GM21529 (cell line): ENCODE measurements around the gene ARL15.
"Not testable (repeated sequence)": the region's sequence is repeated elsewhere in the genome, so short reads cannot be mapped to it uniquely, and the experiment has no call there.

ENCODE experiments used
- ATAC-seq: cut with Tn5 transposase; IDR thresholded peaks from one replicate; pipeline ENCODE4 v1.9.1; 2021; ENCODE audit not compliant: unreplicated experiment

Gene ARL15

DNA sequence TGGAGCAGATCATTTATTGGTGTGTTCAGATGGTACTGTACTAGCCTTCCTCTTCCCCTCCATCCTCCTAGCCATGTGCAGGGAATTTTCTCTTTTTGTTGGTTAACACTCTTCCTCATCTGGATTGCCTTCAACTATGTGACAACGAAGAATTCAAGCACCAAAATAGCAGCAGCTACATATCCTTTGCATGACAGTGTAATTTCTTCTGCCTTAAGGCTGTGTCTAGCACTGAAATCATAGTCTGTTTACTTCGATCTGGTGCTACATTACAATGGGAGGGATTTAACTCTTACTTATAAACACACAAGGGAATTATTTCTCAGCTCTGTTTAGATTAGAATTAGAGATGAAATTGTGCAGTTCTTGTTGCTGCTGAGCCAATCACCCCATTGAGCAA lies 260.4 kb downstream of the ARL15 start:
- ATAC-seq, result no peak

DNA sequence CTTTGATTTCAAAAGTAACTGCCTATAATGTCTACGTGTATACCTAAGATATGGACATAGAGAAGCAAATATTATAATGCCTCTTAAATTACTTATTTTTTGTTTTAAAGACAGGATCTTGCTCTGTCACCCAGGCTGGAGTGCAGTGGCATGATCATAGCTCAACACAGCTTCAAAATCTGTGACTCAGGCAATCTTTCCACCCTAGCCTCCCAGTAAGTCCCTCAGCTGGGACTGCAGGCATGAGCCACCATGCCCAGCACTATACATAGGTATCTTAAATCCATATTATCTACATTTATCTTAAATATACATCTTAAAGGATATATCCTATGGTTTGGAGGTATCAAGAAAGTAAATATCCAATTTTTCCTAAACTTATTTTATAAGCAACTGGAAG lies 261.2 kb downstream of the ARL15 start:
- no peak for ATAC-seq

DNA sequence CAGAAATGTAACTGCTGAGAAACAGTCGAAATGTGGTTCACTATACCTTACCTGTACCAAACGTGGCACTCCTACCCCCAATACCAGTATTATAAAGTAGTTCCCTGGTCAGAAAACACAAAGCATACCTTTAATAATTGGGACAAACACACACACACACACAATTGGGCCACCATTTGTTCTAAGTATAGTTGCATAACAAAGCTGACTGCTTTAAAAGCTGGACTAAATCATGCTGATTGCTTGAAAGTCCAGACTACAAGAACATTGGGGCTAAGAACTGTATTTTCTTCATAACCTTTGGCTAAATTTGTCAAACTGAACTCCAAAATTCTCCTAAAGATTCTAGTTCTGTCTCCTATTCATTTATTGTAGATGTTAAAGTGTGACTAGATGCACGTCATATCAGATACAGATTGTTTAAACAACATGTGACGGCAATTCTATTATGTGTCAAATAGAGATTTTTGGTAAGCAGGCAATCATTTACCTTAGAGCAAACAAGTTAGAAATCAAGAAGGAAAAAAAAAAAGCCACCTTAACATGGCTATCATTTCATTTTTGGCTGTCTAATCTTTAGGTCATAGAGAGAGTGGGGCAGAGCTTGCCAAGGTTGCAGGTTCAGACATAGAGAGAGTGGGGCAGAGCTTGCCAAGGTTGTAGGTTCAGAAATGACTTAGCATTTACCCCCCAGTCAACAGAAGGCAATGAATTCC lies 265.1 kb downstream of the ARL15 start:
- no peak for ATAC-seq

DNA sequence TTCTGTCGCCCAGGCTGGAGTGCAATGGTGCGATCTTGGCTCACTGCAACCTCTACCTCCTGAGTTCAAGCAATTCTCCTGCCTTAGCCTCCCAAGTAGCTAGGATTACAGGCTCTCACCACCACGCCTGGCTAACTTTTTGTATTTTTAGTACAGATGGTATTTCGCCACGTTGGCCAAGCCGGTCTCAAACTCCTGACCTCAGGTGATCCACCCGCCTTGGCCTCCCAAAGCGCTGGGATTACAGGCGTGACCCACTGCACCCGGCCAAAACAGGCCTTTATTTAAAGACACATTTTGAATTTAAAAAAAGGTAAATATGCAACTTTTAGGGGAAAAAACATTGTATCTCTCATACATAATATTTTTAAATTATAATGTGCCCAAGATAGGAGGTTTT lies 266.1 kb downstream of the ARL15 start:
- not testable (repeated sequence) for ATAC-seq

DNA sequence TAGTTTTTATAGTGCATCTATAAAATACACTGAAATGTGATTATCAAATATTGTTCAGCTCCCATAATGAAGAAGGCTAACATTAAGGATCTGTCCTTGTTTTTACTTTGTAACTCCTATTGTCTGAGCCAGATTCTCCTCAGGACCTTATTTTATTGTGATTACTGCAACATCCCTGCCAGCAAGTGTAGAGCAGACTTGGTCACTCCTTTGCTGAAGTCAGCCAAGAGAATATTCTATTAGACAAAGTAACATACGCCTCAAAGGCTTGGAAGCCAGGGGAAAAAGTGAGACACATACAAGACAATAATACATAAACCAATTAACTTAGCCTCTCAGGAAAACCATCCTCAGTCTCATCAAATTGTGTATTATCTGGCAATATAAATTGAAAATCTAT lies 269.6 kb downstream of the ARL15 start:
- no peak for ATAC-seq

DNA sequence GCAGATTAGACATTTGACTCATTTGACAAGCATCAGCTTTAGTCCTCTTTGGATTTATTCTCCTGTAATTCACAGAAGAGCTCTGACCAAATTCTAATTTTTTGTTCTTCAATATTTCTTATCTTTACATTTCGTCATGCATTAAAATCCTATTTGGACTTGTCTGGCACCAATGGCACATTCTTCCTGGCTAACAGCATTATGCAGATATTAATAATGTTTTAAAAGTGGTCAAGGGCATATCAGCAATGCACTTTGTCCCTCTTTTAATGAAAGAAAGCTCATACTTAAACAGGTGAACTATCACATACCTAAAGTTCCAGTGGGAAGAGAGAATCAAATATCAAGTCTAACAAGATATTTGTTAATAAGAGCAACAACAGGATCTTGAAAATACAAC lies 270.4 kb downstream of the ARL15 start:
- ATAC-seq, result no peak

DNA sequence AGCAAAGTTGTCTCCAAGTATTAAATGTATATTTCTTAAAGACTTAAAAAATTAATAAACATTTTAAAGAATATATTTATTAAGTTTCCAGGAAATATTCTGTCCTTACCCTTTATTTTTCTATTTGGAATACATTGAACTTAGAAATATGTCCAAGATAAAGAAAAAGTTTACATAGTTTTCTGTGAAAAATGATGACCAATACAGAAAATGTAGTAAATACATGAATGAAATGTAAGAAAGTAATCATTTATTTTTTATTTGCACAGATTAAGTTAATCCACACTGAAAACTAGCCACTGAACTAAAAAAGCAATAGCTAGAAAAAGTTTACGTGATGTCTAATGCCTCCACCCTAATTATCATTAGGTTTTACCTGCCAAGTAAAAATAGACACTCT lies 273.2 kb downstream of the ARL15 start:
- ATAC-seq, result no peak

DNA sequence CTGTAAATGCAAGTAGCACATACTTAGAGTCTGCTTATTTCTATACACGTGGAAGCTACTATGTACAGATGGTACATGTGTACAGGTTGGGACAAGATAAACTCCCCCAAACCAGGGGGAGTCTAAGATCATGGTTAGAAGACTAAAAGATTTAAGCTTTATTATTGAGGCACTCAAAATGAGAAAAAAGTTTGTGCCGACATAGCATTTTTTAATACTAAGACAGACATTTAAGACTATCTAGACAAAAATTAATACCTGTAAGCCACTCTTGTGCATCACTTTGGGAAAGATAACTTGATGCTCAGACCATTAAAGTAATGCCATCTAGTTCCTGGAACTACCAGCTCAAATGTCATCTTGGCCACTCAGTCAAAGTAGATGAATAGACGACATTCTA lies 279.4 kb downstream of the ARL15 start:
- ATAC-seq, result no peak

DNA sequence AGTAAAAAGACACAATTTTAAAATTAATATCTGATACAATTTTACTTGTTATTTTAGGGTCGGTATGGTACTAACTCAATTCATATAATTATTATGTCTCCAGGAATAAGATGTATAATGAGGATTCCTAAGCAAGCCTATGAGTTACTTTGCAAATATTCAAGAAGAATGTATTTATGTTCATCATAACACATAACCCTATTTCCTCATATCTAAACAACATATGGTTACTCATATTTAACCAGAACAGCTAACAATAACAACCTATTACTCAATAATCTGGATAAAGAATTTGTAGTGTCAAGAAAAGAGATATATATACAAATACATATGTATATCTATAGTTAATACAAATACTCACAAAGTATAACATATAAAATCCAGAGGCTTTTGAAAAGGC lies 285.9 kb downstream of the ARL15 start:
- no peak for ATAC-seq

DNA sequence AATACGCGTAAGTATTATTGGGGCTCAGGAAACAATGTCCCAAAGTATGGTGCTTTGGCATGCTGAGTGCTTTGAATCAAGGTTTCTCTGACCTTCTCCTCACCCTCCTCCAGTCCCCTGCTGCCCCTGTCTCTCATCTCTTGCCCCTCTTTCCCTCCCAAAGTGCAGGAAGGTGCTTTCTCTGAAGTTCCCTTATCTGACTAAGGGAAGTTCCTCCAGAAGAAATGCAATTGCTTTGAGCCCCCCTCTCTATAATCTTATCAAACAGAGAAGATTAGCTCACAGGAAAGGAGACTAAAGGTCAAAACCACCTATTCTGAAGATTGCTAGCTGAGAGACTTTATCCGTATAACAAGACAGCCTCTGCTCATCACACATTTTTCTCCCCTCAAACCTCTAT lies 288.1 kb downstream of the ARL15 start:
- no peak for ATAC-seq

DNA sequence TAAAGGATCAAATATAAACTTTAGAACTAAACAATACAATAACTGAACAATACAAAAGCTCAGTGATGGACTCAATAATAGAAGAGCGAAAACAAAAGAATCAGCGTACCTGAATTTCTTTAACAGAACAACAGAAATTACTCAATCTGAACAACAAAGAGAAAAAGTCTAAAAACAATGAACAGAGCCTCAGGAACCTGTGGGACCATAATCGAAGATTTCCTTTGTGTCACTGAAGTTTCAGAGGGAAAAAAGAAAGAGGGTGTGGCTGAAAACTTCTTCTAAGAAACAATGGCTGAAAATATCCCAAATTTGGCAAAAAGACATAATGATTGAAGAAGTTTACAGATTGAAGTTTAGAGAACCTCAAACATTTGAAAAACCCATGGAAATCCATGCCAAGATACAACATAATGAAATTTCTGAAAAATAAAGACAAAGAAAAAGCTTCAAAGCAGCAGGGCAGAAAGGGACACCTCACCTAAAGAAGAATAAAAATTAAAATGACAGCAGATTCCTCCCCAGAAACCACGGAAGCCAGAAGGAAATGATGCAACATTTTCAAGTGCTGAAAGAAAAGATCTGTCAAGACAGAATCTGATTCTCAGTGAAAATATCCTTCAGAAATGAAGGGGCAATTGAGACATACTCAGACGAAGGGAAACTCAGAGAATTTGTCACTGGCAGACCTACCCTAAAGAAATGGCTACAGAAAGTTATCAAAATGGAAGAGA lies 288.8 kb downstream of the ARL15 start:
- no peak for ATAC-seq

DNA sequence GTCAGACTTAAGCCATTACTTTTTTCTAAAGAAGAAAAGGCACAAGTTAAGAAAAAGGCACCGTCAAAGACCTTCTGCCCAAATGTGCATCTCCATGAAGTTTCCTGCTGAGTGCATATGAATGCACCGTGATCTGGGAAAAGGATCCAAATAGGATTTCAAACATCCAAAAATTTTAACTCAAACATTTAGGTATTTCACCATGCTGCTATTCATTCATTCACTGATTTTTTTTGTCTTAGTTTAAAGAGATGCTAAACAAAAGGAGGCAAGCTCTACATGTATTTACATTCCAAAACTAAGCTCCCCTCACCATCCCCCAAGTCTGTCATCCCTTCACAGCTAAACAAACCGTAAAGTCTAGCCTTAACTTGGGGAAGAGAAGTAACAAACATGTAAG lies 291.9 kb downstream of the ARL15 start:
- ATAC-seq, result no peak

DNA sequence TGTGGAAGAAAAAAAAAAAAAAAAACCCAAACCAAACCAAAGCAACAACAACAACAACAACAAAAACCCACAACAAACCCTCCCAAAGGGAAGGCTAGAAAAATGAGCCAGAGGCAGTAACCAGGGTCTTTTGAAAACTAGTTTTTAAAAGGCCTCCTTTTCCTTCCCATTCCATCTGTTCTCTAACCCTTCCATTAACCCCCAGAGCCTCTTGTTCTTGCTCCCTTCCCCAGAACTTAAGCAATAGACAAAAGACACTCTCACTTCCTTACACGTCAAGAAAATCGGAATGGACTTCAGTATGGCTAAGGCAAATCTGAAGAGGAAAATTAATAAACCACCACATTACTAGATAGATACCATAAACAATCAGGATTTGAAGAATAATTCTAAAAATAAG lies 292.8 kb downstream of the ARL15 start:
- no peak for ATAC-seq

DNA sequence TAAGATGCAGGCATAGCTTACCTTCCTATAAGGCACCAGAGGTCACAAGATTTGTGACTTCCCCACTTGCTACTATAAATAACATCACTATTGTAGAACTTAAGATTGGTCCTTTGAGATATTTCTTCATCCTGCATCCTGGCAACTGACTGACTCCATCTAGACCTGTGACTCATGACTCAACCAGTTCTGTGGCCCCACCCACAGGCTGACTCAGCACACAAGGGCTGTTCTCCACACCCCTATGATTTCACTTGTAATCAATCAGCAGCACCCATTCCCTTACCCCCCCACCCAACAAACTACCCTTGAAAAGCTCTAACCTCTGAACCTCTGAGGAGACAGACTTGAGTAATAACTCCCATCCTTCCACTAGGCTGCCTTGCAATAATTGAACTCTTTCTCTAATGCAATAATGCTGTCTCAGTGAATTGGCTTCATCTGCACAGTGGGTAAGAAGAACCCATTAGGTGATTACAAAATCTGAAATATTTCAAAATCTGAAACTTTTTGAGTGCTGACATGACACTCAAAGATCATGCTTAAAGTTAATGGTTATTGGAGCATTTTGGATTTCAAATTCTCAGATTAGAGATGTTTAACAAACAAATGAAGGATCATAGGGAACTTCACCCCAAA lies 296.7 kb downstream of the ARL15 start:
- ATAC-seq, result no peak

DNA sequence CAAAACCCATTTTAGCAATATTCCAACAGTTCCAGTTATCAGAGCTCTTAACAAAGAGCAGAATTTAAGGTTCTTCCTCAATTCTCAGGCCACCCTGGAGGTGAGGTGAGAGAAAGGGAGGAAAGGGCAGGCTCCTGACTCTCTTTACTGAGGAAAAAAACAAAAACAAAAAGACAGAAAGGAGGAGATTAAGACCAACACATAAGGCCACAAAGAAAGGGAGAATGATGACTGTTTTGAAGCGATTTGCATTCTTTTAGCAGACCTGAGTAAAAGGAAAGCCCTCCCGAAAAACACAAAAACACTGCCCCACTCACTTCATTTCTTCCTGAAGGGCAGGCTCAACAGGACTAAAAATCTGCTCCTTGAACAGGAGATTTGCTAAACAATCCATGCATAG lies 300.5 kb downstream of the ARL15 start:
- no peak for ATAC-seq

DNA sequence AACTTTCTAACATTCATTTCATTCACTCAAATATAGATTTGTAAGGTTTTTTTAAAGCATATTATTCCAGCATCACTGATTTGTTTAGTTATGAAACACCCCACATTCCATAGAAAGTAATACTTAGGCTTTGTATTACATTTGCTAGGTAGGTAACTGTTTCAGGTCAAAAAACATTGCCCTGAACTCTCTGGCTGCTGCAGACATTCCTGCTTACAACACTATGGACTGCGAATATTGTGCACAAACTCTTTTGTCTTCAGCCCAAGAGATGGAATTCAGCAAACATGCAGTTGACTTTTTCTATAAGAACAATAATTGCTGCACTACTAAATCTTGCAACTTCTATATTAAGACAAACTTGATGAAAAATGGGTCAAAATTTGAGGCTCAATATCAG lies 301.0 kb downstream of the ARL15 start:
- ATAC-seq, result no peak

DNA sequence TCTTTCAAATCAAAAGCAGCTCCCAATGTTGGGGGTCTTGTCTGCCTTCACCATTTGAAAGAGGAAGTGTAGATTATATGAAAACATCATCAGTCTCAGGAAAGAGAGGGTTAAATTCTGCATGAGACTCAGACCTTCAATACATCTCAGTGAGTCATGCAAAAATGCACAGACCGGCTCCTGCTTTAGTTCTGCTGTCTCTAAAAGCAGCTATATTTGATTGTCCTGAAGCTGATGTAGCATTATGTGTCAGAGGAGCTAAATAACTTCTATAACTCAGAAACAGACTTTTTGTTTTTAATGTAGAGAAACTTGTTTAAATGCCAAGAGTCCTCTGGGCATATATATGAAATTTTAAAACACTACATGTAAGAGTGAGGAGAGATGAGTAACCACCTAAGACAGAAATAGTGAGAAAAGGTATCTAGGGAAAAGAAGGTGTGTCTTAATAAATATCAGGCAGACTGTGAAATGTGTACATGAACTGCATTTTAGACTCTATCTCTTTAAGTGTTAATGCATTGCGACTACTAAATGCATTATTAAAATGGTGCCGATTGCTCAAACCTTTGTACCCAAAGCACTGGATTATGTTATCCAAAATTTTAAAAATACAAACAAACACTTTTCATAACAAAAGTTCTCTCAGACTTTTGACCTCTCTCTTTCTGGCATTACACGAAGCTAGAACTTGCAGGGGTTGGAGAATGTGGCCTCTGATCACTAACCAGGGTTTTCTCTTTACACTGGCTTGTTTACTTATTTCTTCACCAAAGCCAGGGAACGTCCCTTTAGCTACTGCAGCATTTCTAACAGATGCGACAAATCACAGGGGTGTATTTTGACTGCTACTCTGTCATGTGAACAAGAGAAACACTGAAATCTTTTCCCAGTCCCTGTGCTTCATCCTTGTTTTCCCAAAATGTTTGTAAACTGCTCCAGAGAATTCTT lies 302.3 kb downstream of the ARL15 start:
- ATAC-seq, result no peak

DNA sequence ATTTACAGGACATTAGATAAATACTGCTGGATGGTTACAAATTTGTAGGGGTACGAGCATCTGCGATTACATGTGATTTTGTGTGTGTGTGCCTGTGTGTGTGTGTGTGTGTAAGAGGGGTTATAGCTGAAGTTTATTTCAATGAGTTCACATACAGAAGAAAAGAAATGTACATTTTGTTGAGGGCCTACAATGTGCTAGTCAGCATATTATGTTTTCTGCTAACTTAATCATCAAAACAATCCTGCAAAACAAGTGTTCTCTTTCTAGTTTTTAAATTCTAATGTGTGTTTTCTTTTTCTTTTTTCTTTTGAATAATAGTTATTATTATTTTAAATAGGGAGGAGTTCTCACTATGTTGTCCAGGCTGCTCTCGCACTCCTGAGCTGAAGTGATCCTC lies 305.7 kb downstream of the ARL15 start:
- ATAC-seq, result no peak

DNA sequence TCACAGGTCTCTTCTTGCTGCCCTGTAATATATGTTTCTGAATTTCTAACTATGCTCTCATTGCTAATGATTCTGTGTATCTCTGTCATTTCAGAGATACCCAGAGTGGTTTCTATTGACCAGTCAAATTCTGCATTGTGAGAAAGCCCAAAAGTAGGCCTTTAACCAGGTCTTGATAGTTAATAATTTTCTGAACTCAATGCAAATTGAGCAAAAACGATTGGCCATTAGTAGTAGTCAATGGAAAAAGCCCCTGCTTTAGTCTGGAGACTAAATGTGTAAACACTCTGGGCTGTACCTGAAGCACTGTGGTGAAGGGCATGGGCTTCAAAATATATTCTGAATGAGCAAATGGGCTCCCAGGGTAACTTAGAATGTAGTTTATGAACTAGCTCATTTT lies 307.6 kb downstream of the ARL15 start:
- no peak for ATAC-seq

DNA sequence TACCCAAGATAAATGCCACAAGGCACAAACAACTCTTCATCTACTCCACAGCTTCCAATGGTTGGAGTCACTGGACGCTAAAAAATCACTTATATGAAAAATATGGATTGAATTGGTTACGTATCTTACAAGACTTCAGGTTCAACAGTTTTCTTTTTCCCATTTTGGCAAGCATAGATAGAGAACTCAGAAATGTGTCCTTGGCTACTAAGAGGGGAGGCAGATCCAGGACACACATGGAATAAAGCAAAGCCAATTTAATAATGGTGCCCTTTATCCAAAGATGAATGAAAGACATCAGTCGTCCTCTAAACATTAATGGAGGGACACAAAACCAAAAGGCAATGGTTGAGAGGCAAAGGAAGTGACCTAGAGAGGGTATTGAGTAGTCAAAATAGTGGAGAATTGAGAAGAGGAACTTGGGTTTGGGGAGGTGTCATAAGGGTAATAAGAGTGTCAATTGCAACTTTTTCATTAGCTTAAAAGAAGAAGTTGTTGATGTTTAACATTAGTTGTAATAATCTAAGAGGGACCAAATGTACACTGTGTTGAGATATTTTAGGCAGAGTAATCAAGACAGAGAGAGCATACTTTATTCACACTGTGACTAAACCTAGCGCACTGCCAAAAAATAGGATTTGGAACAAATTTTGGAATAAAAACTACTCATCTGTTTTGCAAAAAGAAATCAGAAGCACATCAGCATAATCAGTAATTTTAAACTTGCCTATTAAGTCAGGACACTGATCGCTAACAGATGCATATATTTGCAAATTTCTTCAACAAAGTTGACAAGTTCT lies 308.2 kb downstream of the ARL15 start:
- no peak for ATAC-seq
